Immature natural killer cell (primary cell): ENCODE measurements around the gene PHLDB1. TPM values are rescaled to one million over a fixed set of nuclear protein-coding genes. Genes with fewer than 3 reads are reported as not detected.

ENCODE experiments used
- DNase-seq, 3 donors: peaks; one replicate each; pipeline ENCODE4 v3.0.0; 2022; ENCODE audit warnings: mixed read lengths in 1 of 3
- H3K27ac Mint-ChIP-seq, 6 donors: one replicate each; pipeline ENCODE4 v1.8.0; 2020; ENCODE audit warnings: mixed read lengths in 6 of 6, mild to moderate bottlenecking in 5 of 6, inconsistent platforms in 4 of 6, moderate library complexity in 3 of 6
- H3K27me3 Mint-ChIP-seq, 3 donors: one replicate each; pipeline ENCODE4 v1.8.0; 2020 to 2021; ENCODE audit warnings: low read depth in 3 of 3, mild to moderate bottlenecking in 3 of 3, mixed read lengths in 3 of 3, moderate library complexity in 3 of 3, inconsistent platforms in 1 of 3
- H3K36me3 Mint-ChIP-seq, 3 donors: one replicate each; pipeline ENCODE4 v1.8.0; 2020; ENCODE audit warnings: mixed read lengths in 3 of 3, inconsistent platforms in 2 of 3, mild to moderate bottlenecking in 2 of 3
- H3K4me1 Mint-ChIP-seq, 2 donors: one replicate each; pipeline ENCODE4 v1.8.0; 2020; ENCODE audit warnings: inconsistent platforms in 2 of 2, mild to moderate bottlenecking in 2 of 2, mixed read lengths in 2 of 2, moderate library complexity in 1 of 2
- H3K4me3 Mint-ChIP-seq, 5 donors: one replicate each; pipeline ENCODE4 v1.8.0; 2020; ENCODE audit warnings: mild to moderate bottlenecking in 5 of 5, mixed read lengths in 5 of 5, inconsistent platforms in 3 of 5, moderate library complexity in 3 of 5
- H3K9me3 Mint-ChIP-seq, 6 donors: one replicate each; pipeline ENCODE4 v1.8.0; 2020; ENCODE audit warnings: mild to moderate bottlenecking in 6 of 6, mixed read lengths in 6 of 6, inconsistent platforms in 4 of 6, moderate library complexity in 3 of 6
- polyA plus RNA-seq, 3 donors: library from polyadenylated mRNA; unstranded; fragments of 300-500 nt; fragmentation: Illumina TruSeq; gene quantifications; one replicate each; pipeline ENCODE4 v1.2.3, GENCODE V29; 2021

Gene PHLDB1
- polyA plus RNA-seq, 3 donors from 2014 or later: 0.17 TPM; not detected in 2

DNA sequence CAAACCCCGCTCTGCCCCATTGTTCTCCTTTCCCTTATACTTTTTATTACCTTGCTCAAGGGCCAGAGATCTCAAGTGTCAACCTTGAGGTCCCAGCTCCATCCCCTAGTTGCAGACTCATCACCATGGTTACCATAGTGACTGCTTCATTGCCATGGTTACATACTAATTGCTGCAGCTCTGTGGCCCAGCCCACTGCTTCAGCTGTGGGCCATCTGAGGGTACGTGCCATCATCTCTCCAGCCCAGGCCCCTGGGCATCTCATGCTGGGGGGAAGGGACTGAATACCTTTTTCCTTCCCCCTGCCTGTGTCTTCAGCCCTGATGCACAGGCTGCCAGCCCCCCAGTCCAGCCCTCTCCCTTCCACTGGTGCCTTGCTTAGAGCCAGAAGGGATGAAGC, 49.8 kb downstream of the PHLDB1 start:
- Mint-ChIP-seq H3K27ac (no peak overlapping the region), H3K36me3 (no peaks in the 10 kb centered on the region), H3K9me3 (no peaks in the 10 kb centered on the region), H3K4me1 (peaks cover 3 to 7% of the 10 kb centered on the region in 2 donors), H3K27me3 (peaks cover 0 to 3% (median 0%) of the 10 kb centered on the region in 3 donors), H3K4me3 (no peak overlapping the region)
- DNase-seq: no peak

DNA sequence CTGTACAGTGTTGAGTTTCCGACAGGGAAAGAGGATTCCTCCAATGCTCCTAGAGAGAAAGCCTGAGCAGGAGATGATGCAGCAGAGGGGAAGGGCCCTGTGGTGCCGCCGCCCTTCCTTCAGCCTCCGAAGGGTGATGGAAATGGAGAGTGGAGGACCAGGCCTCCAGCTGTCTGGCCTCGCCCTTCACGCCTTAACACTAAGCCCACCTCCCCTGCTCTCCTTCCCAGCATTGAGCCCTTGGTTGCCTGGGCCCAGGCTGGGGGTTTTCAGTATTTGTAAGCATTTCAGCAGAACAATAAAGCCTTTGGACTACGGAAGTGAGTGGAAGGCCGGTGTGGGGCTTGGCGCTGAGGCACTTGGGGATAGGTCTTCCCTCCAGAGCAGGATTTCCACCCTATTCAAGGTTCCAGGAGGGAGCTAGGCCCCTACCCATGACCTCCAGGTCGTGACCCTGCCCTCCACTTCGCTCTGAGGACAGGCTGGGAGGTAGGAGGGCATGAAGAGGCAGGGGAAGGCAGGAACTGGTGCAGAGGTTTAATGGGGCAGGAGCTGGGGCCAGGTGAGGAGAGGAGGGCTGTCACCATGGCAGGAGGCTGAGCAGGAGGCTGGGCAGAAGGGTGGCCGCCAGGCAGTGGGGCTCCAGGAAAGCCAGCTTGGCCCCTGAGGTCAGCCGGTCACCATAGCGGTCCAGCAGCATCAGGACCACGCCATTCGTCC, 50.5 kb downstream of the PHLDB1 start:
- Mint-ChIP-seq H3K27me3 (peaks cover 0 to 3% (median 0%) of the 10 kb centered on the region in 3 donors), H3K4me1 (peaks cover under 1 to 3% of the 10 kb centered on the region in 2 donors), H3K27ac (peak overlapping the region in 1 of 6 donors; percentile 47), H3K36me3 (no peaks in the 10 kb centered on the region), H3K9me3 (no peaks in the 10 kb centered on the region), H3K4me3 (no peak overlapping the region)
- DNase-seq: no peak

DNA sequence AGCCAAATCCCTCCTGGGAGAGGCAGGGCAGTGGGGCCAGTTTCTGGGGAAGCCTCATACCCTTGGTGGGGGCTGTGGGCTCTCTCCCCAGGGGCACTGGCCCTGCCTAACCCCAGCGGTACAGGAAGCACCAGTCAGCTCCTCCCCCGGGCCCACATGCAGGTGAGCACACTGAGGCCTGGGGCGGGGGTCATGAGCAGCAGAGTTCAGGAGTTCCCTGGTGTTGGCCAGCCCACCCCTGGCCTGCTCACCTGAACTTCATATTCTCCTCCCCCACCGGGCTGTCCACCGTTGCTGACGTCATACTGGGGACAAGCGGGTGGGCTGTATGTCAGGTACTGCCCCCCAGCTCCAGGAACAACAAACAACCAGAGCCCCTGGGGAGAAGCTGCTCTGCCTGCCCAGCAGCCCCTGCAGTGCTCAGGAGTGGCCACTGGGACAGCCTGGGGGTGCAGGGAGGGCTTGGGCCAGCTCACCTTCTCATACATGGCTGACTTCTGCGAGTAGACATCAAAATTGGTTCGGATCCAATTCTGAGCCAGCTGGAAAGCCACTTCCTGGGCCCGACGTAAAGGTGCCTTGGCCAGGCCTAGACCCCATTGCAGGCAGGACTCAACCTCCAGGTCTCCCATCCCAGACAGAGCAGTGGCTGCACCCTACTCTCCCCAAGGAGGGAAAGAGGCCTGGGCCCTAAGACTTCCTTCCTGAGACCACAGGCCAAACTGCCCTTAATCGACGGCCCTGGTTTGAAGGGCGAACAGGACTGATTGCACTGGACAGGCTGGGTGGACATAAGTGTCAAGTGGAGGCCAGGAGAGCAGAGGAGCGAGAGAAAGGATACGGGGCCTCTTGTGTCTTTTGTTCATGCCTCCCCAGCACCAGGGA, 51.3 kb downstream of the PHLDB1 start:
- H3K9me3 Mint-ChIP-seq: no peaks in the 10 kb centered on the region
- no peak overlapping the region for H3K4me3 Mint-ChIP-seq
- no peak overlapping the region for H3K27ac Mint-ChIP-seq

DNA sequence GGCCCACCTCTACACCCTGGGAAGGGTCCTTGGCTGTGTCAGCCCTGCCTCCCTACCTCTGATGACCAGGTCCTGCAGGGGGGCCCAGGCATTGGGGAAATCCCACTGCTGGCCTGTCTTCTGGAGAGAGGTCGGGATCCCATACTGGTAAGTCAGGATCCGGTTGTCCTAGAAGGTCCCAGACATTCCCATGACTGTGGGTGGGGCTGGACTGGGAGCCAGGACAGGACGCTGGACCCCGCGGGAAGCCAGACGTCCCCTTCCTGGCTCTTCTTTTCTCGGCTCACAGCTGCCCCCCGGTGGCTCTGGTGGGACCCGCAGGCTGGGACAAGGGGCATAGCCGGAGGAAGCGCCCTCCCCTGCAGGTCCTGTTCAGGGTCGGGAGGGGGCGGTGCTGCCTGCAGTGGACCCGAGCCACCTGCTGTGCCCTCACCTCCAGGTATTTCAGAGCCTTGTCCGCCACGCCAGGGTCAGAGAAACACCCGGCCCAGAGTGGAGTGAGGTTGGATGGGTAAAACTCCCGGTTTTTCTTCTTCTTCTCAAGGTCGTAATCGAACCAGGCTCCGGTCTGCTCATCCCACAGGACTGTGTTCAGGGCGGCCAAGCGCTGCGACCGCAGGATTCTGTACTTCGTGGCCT, 52.0 kb downstream of the PHLDB1 start:
- H3K27ac Mint-ChIP-seq: no peak overlapping the region
- DNase-seq: peak; percentile 76 to 78 (median 78)
- H3K4me3 Mint-ChIP-seq: peak overlapping the region in 1 of 5 donors; percentile 13
- H3K36me3 Mint-ChIP-seq: no peaks in the 10 kb centered on the region
- peaks cover 0 to 3% (median 0%) of the 10 kb centered on the region in 3 donors for H3K27me3 Mint-ChIP-seq
- peaks cover 0 to 3% of the 10 kb centered on the region in 2 donors for H3K4me1 Mint-ChIP-seq
- no peaks in the 10 kb centered on the region for H3K9me3 Mint-ChIP-seq

More for the DNA sequence above, 51.3 kb downstream of the PHLDB1 start:
- Mint-ChIP-seq H3K4me1 (peaks cover 0 to 3% of the 10 kb centered on the region in 2 donors), H3K27me3 (peaks cover 0 to 3% (median 0%) of the 10 kb centered on the region in 3 donors), H3K36me3 (no peaks in the 10 kb centered on the region)
- DNase-seq: no peak

- no peak overlapping the region for H3K27ac Mint-ChIP-seq
- no peak overlapping the region for H3K4me3 Mint-ChIP-seq
These were observed 52.7 kb downstream of the PHLDB1 start for GRCh38 chr11:118659953-118660680.

DNA sequence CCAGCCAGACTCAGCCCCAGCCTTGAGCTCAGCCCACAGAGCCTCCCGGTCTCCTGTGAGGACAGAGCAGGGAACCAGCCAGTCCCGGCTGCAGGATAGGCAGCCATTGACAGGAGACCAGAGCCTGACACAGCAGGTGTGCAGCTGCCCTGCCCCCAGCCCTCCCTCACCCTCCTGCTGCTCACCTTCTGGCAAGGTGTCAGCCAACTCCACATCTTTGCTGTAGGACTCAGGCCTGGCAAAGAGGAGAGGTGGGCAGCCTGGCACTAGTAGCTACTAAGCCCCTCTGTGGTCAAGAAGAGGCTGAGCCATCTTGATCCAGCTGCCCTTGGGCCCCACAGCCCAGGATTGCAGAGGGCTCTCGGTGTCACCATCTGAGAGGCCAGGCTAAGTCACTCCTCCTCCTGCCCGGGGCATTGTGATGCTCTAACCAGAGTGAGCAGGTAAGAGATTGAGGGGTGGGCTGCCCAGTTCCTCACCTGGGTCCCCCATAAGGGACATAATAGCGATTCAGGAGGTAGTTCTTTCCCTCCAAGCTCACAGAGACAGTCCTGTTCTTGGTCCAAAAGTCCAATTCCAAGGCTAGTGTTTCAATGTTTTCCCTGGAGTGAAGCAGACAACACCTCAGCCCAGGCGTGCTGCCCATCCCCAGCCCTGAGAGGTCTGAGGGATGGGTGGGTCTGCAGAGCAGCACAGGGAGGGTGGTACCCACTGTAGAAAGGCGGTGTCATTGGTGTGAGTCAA, 53.4 kb downstream of the PHLDB1 start:
- H3K36me3 Mint-ChIP-seq: no peaks in the 10 kb centered on the region
- peaks cover 0 to 1% (median 0%) of the 10 kb centered on the region in 3 donors for H3K27me3 Mint-ChIP-seq
- H3K4me1 Mint-ChIP-seq: peaks cover 0 to 3% of the 10 kb centered on the region in 2 donors
- no peak overlapping the region for H3K27ac Mint-ChIP-seq
- no peak overlapping the region for H3K4me3 Mint-ChIP-seq
- H3K9me3 Mint-ChIP-seq: no peaks in the 10 kb centered on the region
- no peak for DNase-seq

More at GRCh38 chr11:118659953-118660680, 52.7 kb downstream of the PHLDB1 start:
- H3K27me3 Mint-ChIP-seq: peaks cover 0 to 3% (median 0%) of the 10 kb centered on the region in 3 donors
- no peaks in the 10 kb centered on the region for H3K9me3 Mint-ChIP-seq
- no peak for DNase-seq
- H3K4me1 Mint-ChIP-seq: peaks cover 0 to 3% of the 10 kb centered on the region in 2 donors
- H3K36me3 Mint-ChIP-seq: no peaks in the 10 kb centered on the region

- H3K4me3 Mint-ChIP-seq: no peak overlapping the region
These were observed 54.2 kb downstream of the PHLDB1 start for GRCh38 chr11:118661425-118662301.

DNA sequence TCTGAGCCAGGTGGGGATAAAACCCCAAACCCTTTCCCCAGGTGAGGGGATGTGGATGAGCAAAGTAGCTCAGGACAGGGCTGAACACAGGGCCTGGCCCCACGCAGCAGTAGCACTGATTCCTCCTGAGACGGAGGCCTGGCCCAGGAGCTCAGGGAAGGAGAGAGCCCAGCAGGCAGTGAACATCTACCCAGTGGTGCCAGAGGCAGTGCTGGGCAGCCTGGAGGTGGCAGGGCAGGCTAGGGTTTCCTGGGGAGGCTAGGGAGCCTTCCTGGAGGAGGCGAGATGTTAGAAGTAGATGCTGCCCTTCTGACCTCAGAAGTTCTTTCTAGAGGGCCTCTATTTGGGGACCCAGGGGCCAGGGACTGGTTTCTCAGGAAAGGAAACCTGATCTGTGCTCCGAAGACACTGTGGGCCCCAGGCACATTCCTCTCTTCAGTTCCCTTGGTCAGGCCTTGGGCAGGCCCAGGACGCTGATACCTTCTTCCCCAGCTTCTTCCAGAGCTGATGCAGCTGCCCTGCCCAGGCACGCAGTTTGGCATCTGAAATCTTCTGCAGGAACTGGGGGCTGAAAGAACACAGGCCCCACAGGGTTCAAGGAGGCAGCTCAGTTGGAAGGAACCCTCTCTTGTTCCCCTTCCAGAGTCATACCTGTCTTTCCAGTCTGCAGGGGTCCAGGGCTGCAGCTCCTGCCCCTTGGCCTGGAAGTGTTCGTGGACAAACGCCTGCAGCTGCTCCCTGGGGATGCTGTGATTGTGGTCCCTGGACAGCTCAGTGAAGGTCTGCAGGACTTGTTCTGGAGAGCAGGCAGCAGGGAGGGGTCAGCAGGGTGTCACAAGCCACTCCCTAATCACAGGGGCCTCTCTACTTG, 55.2 kb downstream of the PHLDB1 start:
- Mint-ChIP-seq H3K27ac (peak overlapping the region in 1 of 6 donors; percentile 74), H3K4me1 (peaks cover 0 to 3% of the 10 kb centered on the region in 2 donors), H3K27me3 (peaks cover 0 to 1% (median 0%) of the 10 kb centered on the region in 3 donors), H3K36me3 (no peaks in the 10 kb centered on the region), H3K4me3 (no peak overlapping the region), H3K9me3 (no peaks in the 10 kb centered on the region)
- no peak for DNase-seq

More at GRCh38 chr11:118661425-118662301, 54.2 kb downstream of the PHLDB1 start:
- no peak for DNase-seq
- no peak overlapping the region for H3K27ac Mint-ChIP-seq
- peaks cover 0 to 1% (median 0%) of the 10 kb centered on the region in 3 donors for H3K27me3 Mint-ChIP-seq
- H3K36me3 Mint-ChIP-seq: no peaks in the 10 kb centered on the region
- peaks cover 0 to 3% of the 10 kb centered on the region in 2 donors for H3K4me1 Mint-ChIP-seq
- H3K9me3 Mint-ChIP-seq: no peaks in the 10 kb centered on the region

DNA sequence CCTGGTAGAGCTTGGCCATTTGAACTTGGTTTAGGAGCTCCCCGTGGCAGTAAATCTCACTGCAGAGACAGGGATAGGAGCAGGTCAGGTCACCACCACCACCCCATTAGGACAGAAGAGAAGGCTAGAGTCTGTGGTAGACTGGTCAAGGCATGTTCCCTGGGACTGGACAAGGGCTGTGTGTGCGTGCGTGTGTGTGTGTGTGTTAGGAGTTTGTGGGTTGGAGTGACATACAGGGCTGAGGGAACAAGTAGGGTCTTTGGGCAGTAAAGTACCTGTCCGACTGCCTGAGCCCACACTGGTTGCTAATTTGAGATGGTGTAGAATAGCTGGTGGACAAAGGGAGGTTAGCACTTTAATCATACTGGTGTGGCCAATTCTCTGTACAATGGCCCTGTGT, 56.0 kb downstream of the PHLDB1 start:
- Mint-ChIP-seq H3K27ac (no peak overlapping the region), H3K4me3 (no peak overlapping the region)

DNA sequence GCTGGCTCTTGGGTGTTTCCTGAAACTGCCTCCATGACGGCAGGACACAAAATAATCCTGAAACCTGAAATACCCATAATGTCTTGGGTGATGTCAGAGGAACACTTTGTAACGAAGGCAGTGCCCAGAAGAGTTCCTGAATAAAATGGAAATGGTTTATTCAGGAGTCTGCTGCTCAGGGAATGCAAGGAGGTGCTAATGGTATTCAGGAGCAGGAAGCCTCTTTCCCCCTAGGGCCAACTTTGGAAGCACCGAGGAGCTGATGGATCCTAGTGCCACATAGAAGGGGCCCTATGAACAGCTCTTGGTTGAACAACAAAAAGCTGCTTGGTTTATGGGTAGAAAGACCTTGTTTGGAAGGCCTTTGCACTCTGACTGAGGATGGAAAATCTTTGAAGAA, 56.5 kb downstream of the PHLDB1 start:
- Mint-ChIP-seq H3K27me3 (peaks cover 0 to 3% (median 2%) of the 10 kb centered on the region in 3 donors), H3K4me3 (no peak overlapping the region), H3K36me3 (no peaks in the 10 kb centered on the region), H3K4me1 (peaks cover 0 to 3% of the 10 kb centered on the region in 2 donors), H3K9me3 (no peaks in the 10 kb centered on the region), H3K27ac (no peak overlapping the region)
- no peak for DNase-seq

More for the DNA sequence above, 56.0 kb downstream of the PHLDB1 start:
- H3K4me1 Mint-ChIP-seq: peaks cover 0 to 3% of the 10 kb centered on the region in 2 donors
- no peak for DNase-seq
- H3K9me3 Mint-ChIP-seq: no peaks in the 10 kb centered on the region
- H3K27me3 Mint-ChIP-seq: peaks cover 0 to 2% (median 0%) of the 10 kb centered on the region in 3 donors
- H3K36me3 Mint-ChIP-seq: no peaks in the 10 kb centered on the region

DNA sequence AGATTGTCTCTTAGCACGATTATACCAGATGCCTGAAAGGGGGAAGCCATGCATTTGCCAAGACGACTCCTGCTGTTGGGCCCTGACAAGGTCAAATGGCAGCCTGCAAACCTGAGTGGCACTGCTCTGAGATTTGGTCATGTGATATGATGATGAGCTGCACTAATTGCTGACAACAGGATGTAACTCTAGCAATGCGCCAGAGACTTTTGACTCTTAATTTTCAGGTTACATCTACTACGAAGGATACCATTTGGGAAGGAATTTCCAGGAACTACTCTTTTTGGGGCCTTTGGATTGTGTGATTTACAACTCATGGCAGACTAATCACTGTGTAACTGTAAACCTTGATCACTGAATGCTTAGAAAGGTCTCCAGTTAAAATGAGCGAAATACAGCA, 59.0 kb downstream of the PHLDB1 start:
- H3K4me1 Mint-ChIP-seq: no peaks in the 10 kb centered on the region
- H3K27me3 Mint-ChIP-seq: peaks cover 4 to 8% (median 8%) of the 10 kb centered on the region in 3 donors
- H3K27ac Mint-ChIP-seq: no peak overlapping the region
- no peaks in the 10 kb centered on the region for H3K36me3 Mint-ChIP-seq
- no peaks in the 10 kb centered on the region for H3K9me3 Mint-ChIP-seq
- DNase-seq: no peak
- no peak overlapping the region for H3K4me3 Mint-ChIP-seq
